HG03045 (cell line): ENCODE data around the gene CPA5.

Source experiments
- ATAC-seq: cut with Tn5 transposase; IDR thresholded peaks from one replicate; pipeline ENCODE4 v1.9.1; 2021; ENCODE audit warnings: mild to moderate bottlenecking, moderate library complexity; ENCODE audit not compliant: unreplicated experiment

The CPA5 gene

DNA sequence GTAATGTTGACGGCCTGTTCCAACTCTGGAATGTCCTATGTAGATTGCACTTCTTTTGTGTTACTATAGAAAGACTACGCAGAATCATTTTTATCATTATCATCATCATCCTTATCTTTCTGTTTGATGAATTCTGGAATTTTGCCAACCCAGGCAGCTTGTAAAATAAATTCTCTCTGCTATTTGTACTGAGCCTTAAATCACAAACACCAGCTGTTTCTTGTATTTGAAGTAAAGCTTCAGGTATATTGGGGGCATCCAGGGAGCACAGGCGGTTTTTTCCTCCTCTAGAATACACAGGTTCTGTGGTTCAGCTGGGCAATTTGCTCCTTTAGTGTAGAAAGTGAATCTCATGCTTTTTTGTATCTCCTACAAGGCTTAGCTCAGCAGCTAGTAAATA is 14.9 kb upstream of the CPA5 start:
- ATAC-seq = no peak

DNA sequence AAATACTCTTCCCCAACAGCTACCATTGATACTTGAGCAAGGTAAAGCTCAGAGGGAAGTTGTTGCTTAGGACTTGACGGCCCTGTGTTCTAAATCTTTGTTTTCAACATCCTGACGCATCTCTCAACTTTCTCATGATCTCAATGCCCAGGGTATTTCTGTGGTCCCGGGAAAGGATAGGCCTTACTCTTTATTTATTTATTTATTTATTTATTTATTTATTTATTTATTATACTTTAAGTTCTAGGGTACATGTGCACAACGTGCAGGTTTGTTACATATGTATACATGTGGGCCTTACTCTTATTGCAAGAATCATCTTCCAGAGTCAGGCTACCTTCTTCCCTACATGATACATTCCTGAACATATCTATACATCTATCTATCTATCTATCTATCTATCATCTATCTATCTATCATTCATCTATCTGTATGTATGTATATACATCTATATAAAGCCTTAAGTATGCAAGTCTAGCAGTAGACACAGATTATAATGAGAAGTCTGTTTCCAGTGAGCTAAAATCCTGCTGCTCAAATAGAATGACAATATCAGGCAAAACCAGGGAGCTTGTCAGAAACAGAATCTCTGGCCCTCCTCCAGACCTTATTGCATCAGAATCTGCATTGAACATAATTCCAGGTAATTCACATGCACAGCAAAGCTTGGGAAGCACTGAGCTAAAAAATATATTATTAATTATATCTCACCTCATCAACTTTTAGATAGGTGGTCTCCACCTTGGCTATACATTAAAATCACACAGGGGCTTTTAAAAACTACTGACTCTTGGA is 12.2 kb upstream of the CPA5 start:
- no peak for ATAC-seq

DNA sequence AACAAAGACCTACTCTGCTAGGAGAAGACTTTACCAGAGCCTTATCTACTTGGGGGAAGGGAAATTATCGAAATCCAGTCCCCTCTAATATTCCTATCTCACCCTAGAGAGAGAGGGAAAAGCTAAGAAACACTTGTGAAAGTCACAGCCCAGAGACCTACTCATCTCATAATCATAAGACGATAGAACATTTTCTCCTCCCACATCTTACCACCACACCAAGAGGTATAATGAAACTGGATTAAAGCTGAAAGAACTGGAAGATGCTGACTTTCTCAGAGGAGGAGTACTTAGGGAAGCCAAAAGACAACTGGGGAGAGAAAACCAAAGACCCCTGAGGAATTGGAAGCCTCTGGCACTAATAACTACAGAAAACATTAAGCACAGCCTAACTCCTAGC is 10.8 kb upstream of the CPA5 start:
- ATAC-seq = no peak

DNA sequence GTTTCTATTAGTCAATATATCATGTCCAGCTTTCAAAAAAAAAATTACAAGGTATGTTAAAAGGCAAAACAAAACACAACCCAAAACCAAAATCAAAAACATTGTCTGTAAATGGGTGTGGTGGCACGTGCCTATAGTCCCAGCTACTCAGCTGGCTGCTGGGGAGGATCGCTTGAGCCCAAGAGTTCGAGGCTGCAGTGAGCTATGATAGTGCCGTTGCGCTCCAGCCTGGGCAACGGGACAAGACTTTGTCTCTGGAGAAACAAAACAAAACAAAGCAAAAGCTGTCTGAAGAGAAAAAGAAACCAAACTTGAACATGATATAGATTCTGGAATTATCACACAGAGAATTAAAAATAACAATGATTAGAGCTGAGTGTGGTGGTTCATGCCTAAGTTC is 10.3 kb upstream of the CPA5 start:
- ATAC-seq = no peak

DNA sequence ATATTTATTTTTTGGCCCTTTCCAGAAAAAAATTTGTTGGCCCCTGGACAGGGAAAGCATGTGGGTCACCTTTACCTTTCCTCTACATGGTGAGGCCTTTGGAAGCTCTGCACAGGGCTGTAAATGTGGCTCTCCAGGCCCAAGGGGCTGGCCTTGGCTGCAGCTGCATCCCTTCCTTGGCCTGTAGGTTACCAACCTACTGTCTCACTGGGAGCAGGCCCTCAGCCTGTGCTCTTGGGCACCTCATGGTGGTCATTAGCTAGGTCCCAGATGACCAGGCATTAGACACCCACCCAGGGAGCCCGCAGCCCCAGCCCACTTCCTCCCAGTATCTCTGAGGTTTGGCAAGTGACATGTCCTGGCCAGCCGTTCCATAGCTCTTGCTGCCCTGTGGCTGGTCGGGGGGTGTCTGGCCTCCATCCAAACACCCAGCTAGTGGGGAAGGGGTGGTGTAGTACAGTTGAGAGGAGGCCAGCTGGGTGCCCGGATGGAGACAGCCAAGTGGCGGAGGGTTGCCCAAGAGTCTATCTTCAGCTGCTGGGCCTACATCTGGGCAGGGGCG is 7.1 kb upstream of the CPA5 start:
- ATAC-seq = no peak

DNA sequence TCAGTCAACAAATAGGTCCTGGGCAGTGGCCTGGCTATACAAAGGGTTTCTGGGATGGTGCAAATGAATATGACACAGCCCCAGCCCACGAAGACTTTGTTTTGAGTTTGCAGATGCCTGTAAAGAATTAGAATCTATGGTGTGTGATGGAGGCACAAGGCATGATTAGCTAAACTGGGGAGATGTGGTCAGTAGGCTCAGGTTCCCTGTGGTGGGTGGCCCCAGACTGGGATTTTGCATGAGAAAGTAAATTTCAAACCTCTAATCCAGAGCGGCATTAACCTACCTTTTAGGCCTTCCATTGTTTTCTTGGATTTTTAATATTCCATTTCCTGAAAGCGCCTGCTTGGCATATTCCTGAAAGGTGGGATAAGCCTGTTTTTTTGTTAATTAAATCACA is 6.4 kb upstream of the CPA5 start:
- ATAC-seq = no peak

DNA sequence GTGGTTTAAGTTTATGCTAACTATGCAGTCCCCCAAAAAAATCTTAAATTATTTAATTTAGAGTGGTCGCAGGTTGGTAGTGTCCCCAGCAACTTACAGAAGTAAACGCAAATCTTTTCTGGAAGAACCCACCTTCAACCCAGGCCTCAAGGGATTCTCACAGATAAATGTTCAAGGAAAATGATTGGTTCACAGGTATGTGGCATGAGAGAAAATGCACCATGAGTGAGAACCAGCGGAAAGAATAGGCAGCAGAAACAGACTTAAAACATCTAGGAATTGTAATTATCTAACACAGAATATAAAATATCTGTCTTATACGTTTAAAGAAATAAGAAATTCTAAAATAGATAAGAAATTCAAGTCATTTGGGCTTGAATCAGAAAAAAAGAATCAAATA is 2.7 kb upstream of the CPA5 start:
- ATAC-seq = no peak

DNA sequence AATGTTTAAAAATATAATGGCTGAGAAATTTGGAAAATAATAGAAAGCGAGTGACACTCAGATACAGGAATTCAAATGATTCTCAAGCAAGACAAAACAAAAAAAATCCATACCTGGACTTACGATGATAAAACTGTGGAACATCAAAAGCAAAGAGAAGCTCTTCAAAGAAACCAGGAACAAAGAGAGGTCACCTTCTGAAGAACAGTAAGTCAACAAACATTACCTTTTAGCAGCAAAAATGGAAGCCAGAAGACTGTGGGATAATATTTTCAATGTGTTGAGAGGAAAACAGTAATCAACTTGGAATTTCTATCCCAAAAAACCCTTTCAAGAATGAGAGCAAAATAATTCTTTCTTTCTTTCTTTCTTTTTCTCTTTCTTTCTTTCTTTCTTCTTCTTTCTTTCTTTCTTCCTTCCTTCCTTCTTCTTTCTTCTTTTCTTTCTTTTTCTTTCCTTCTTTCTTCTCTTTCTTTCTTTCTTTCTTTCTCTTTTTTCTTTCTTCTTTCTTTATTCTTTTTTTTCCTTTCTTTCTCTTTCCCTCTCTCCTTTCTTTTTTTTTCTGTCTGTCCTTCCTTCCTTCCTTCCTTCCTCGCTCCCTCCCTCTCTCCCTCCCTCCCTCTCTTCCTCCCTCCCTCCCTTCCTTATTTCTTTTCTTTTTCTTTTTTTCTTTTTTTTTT is 1.8 kb upstream of the CPA5 start:
- ATAC-seq = no peak

DNA sequence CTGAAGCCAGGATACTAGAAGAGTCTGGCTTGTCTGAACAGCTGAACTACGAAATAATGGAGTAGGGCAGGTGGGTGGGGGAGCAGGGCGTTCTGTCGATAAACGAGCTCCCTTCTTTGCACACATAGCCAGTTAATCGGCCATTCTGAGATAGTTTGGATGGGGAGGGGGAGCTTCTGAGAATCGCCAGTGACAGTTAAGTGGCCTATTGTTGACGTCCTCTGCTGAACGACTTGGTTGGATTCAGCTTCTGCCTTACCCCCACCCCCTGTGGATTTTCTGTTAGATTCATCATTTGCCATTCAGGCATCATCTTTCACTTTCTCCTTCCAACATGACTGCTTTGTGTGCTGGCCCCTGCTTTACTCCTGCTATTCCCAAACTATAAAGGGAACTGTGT is 520 bp downstream of the CPA5 start:
- ATAC-seq = no peak

DNA sequence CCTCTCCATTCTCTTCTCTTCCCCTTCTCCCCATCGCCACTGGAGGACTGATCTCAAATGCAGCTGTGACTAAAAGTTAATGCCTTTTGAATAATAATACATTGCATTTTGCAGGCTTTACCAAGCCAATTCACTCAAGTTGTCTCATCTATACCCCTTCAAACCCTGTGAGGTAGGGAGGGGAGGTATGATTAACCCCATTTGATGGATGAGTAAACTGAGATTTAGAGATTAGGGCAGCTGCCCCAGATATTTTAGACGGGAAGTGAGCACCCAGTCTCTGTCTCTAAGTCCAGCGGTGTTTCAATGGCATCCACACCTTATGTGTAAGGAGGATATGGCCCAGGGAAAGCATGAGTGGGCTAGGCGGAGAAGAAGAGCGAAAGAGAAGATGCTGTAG is 1.1 kb downstream of the CPA5 start:
- ATAC-seq = no peak

DNA sequence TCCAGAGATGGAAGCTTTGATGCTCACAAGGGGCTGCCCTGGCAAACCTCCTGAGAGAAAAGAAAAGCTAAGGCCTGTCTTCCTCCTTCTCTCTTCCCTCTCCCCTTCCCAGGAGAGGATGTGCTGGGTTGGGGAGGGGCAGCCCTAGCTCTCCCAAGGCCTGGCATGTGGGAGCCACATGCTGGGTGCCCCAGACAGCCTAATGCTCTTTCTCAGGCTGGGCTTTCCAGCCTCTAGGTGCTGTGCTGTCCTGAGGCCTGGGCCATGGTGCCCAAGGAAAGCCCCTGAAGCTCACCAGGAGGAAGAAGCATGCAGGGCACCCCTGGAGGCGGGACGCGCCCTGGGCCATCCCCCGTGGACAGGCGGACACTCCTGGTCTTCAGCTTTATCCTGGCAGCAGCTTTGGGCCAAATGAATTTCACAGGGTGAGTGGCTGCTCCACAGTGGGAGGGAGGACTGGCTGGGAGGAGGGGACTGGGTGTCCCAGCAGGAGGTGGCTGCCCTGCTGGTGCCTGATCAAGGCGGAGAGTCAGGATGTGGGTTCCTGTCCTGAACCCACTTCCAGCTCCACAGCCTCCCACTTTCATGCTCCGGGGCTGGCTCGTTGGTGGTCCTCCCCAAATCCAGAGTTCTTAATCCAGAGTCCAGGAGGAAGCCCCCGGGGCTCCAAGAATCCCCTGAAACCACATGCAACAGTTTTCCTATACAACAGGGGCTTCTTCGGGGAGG is 1.7 kb downstream of the CPA5 start:
- ATAC-seq = no peak

DNA sequence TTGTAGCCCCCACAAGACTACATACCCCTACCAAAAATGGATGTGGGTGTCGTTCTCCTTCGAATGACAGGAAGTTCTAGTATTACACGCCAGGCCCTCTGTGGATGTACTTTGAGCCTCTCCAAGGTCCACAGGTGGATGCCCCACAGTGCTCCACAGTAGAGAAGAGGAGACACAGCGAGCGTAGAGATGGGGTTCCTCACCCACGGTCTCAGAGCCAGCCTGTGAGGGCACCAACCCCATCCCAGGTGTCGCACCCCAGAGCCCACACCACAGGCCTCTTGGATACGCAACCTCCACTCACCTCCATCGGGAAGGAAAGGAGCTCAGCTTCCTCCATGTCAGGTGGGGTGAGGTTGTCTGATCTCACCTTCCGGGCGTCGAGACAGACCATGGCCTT is 2.3 kb downstream of the CPA5 start:
- ATAC-seq = no peak

DNA sequence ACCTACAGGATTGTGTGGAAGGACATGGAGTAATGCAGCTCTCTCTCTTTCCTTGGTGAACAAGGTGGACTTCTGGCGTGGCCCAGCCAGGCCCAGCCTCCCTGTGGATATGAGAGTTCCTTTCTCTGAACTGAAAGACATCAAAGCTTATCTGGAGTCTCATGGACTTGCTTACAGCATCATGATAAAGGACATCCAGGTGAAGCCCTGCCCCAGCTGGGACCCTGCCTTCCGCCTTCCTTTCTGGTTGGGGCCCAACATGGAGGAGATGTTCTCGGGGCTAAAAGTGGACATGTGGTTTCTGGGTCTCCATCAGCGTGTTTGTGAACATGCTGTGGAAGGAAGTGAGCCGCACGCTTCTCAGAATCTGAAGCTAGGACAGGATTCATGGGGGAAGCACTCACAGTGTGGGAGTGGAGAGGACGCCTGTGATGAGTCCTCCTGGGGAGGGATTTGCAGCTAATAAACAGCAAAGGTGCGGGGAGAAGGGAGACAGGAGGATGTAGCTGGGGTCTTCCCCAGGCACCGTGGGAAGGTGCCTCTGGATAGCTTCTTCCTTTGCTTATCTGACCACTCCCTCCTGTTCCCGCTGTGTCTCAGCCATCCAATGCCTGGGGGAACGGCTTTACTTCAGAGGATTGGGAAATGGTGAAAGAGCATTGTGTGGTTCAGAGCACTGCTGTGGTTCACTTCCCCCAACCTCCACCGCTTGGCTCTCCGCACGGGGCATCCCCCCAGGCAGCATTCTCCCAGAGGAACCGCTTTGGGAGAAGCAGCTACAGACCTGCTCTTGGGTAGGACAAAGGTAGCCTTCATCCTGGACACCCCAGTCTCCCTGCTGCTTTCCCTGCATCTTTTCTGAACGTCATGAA is 5.5 kb downstream of the CPA5 start:
- ATAC-seq = no peak

DNA sequence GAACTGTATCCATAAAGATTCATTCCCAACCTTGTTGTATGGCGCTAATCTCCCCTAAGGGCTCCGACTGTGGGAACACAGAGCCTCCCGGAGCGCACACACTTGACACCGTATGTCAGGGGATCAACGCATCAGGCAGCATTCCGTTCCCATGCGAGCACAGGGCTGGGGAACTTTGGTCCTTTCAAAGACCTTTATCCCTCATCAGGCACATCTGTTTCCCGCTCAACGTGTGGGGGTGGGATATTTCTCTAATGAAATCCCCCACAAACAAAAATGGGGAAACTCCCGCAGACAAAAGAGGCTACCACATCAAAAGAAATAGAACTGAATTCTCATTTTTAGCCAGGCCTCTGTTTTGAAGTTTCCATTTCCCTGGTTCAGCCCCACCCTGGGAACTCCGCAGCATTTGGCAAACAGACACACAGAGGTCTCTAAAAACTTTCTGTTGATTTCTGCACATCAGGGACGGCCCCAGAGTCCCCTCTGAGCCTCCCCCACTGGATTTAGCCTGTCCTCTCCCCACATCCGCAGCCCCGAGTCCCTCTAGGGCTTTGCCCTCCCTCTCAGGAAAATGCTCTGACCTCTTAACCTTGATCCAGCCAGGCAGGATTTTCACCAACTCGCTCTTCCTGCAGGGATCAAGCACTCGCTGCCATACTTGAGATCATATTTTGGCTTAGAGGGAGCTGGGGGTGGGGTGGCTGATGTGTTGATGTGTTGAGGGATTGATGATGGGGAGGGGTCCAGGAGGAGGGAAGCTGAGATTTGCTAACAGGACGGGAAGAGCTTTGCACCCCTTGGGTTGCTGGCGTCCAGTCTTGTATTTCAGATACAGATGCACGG is 6.6 kb downstream of the CPA5 start:
- ATAC-seq = no peak

DNA sequence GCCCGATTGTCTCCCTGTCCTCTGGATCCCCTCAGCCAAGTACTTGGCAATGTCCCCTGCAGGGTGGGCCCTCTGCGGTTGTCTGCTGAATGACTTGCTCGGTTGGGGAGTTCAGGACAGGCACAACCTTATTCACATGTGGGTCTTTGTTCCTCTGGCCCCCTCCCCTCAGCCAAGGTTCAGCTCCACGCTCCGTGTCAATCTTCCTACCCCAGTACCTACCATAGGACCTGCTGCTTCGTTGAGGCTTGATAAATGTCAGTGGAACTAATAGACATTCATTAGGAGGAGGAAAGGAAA is 7.1 kb downstream of the CPA5 start:
- no peak for ATAC-seq

DNA sequence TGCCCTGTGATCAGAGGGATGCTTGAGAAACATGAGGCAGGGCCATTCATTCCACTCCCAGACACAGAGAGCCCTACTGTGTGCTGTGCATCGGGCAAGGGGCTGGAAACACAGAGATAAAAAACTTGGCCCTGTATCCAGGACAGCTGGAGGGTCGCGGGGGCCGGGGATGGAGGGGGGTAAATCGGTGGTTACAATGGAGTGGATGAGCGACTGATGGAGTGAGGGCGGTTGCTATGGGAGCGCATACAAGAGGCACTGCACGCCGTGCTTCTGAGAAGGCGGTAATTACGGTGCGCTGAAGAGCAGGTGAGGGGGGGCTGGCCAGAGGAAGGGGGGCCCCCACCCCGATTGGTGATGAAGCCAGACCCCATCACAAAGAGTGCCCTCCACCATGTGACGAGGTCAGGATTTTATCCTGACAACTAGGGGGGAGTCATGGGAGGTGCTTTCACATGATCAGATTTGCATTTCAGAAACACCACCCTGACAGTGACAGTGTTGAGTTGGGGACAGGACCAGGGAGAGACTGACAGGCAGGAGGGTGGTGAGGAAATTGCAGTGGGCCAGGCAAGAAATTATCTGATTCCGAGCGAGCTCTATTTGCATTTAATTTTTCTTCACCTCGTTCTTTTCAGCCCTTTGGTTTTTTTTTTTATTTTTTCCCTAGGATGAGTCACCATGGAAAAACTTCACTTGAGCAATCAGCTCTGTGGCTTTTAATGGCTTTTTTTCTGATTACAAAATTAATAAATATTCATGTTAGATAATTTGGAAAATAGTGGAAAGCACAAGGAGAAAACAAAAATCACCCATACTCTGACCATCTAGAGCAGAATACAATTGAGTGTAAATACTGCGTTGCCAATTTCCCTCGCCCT is 7.8 kb downstream of the CPA5 start:
- ATAC-seq = no peak

DNA sequence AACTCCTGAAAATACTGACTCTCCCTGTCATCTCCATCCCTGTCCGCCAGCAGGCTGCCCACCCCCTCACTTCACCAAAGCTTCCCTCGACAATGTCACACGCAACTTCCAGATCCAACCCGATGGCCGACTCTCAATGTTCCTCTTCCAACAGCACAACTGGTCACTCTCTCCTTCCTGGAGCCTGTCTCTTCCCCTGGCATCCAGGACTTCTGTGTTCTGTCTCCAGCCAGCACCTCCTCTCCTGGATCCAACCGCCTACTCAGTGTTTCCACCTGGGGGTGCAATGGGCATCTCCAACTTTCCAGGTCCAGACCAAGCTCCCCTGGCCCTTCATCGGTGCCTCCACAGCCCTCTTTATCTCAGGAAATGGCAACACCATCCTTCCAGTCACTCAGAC is 8.6 kb downstream of the CPA5 start:
- no peak for ATAC-seq

DNA sequence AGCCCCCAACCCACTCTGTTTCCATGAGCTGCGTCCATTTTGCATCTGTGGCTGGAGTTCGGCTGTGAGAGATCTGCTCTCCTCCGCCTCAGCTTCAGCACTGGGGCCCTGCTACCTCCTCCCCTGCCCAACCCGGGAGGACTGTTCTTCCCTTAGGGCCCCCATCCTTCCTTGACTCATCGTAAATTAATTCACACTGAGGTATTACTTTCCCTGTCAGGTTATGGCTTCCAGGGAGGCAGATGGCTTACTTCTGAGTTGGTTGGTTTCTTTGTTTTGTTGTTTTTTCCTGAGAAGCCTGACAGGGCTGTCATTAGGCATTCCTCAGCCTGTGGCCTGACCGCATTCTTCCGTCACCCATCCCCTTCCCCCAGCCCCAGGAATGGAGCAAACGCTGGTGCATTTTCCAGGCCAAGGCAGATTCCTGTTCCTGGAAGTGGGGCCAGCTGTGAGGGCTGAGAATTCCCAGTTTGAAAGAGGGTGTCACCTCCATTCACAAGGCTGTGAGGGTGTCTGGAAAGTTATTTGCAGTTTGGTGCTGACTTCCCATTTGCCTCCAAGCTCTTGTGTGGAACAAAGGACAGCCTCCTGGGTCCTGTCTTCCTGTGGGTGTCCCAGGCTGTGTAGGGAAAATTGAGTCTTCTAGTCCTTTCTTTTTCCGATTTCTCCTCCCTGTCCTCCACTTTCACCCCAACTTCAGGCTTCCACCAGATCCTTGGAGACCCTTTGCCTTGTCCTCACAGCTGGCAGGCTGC is 11.7 kb downstream of the CPA5 start:
- ATAC-seq = no peak
